ENCODE data around the gene TIMP3. TPM values are rescaled to one million over a fixed set of nuclear protein-coding genes. Genes with fewer than 3 reads are reported as not detected.

TIMP3 gene
- total and polyA plus RNA-seq, 5 donors = 412 to 893 (median 524) TPM

DNA sequence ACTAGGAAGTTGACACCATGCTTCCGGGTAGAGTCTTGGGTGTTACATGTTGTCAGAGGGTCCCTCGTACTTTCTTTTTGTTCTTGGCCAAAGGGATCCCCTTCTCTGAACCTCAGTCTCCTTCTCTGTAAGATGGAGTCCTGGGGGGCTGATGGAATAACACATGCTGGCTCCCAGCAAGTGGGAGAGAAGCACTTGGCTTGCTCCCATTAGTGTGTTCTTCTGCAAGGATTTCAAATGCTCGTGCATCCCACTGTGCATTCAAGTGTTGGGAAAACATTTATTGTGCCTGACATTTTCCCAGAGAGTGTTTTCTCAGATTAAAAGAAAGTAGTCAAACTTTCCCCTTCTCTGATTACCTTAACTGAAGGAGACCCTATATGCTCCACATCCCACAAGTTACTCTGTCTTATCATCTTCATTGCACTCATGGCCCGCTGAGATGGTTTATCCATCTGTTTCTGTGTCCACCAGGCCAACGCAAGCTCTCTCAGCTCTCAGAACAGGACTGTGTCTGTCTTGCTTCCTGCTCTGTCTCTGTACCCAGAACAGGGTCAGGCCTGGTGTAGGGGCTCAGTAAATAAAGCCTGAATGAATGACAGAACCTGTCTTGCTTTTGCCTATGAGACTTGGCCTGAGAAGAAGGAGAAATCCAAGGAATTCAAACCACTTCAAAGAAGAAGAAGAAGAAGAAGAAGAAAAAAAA is 16.0 kb upstream of the TIMP3 start:
- intact Hi-C loops (cut with DNase I) = no loop called here
- ATAC-seq (no peak), DNase-seq (no peak)
- no peaks in the 10 kb centered on the region for H3K4me1 ChIP-seq (ENCODE audit: control insufficient read depth, insufficient read depth, low read length)
- no peaks in the 10 kb centered on the region for H3K9me3 ChIP-seq (ENCODE audit: control insufficient read depth, low read length)
- H3K27ac ChIP-seq (ENCODE audit: low read length) = no peak overlapping the region
- H3K4me3 ChIP-seq (ENCODE audit: low read length) = no peak overlapping the region
- no peaks in the 10 kb centered on the region for H3K27me3 ChIP-seq (ENCODE audit: control insufficient read depth, insufficient read depth)
- 65% methylated on average over 5 of the region's 5 CpGs for WGBS

DNA sequence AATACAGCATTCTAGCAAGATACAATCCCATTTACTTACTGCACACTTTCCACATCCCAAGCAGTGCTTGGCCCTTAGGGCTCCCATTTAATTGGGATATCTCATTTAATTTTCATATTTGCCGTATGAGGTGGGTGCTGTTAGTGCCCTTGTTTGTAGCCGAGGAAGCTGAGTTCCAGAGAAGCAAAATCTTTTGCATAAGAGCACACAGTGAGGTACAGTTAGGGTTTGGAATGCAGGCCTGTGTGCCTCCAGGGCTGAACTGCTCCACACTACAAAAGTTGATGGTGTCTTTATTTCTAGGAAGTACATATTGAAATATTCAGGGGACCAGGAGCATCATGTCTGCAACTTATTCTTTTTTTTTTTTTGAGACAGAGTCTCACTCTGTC is 15.5 kb upstream of the TIMP3 start:
- no peaks in the 10 kb centered on the region for H3K9me3 ChIP-seq (ENCODE audit: control insufficient read depth, low read length)
- WGBS = 92% methylated on average over 2 of the region's 2 CpGs
- no peaks in the 10 kb centered on the region for H3K4me1 ChIP-seq (ENCODE audit: control insufficient read depth, insufficient read depth, low read length)
- H3K27ac ChIP-seq (ENCODE audit: low read length) = no peak overlapping the region
- DNase-seq (no peak), ATAC-seq (no peak)
- H3K27me3 ChIP-seq (ENCODE audit: control insufficient read depth, insufficient read depth) = no peaks in the 10 kb centered on the region
- no peak overlapping the region for H3K4me3 ChIP-seq (ENCODE audit: low read length)
- intact Hi-C loops (cut with DNase I) = no loop called here

DNA sequence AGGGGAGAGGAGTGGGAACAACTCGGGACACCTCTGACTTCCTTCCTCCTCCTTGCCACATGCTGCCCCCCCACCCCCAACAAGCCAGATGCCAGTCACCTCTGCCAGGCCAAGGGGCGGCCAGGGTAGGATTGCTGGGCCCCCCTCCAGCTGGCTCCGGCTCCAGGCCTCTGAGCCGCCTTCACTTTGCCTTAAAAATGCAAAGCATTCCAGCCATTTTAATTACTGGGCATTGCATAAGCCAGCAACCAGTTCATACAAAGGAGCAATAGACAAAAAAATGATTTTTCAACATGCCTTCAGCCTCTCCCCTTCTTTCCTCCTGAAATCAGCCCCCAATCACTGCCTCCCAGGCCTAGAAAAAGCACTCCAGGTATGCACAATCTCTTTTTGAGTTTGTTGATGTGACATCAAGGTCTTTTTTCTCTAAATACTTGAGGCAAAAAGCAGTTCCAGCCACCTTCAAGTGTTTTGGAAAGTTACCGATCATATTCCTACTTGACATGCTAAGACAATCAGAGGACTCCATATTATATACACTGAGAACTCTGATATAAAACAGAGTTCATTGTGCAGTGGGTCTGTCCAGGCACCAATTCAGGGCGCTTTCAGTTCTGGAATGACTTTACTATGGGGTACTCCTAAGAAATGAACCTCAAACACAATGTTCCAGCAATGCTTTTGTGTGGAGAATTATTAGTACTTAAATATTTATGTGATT is 12.4 kb upstream of the TIMP3 start:
- no peaks in the 10 kb centered on the region for H3K27me3 ChIP-seq (ENCODE audit: control insufficient read depth, insufficient read depth)
- no peaks in the 10 kb centered on the region for H3K4me1 ChIP-seq (ENCODE audit: control insufficient read depth, insufficient read depth, low read length)
- no peaks in the 10 kb centered on the region for H3K9me3 ChIP-seq (ENCODE audit: control insufficient read depth, low read length)
- H3K27ac ChIP-seq (ENCODE audit: low read length) = no peak overlapping the region
- DNase-seq = peak; percentile 18 to 70 (median 58)
- 58% methylated on average over 6 of the region's 6 CpGs for WGBS
- intact Hi-C loops (cut with DNase I) = no loop called here
- no peak overlapping the region for H3K4me3 ChIP-seq (ENCODE audit: low read length)
- peak; percentile 42 to 44 for ATAC-seq

DNA sequence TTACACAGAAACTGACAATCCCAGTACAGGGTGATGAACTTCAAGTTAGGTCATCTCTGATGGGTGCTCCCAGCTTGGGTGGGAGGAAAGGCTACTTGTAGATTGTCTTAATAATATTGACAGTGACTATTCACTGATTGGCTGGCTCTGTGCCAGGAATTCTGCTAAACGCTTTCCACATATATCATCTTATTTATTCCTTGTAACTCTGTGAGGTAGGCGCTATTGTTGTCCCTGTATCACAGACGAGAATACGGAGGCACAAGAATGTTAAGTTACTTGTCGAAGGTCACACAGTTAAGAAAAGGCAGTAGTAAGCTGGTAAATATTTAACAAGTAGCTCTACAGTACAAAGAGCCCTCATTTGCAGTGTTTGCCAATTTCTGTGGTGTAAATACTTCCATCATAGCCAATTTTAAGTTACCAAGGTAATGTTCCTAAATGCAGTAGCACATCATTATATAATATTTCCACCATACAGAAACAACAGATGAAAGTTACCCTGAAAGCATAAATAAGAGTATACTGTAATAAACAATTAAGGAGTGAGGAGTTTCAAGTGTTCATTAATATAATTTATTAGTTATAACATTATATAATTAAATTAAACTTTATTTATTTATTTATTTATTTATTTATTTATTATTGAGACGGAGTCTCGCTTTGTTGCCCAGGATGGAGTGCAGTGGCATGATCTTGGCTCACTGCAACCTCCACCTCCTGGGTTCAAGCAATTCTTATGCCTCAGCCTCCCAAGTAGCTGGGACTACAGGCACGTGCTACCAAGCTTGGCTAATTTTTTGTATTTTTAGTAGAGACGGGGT is 11.5 kb upstream of the TIMP3 start:
- no peak for ATAC-seq
- H3K9me3 ChIP-seq (ENCODE audit: control insufficient read depth, low read length) = no peaks in the 10 kb centered on the region
- H3K4me3 ChIP-seq (ENCODE audit: low read length) = no peak overlapping the region
- H3K4me1 ChIP-seq (ENCODE audit: control insufficient read depth, insufficient read depth, low read length) = no peaks in the 10 kb centered on the region
- WGBS = 89% methylated on average over 9 of the region's 9 CpGs
- no peak for DNase-seq
- H3K27ac ChIP-seq (ENCODE audit: low read length) = no peak overlapping the region
- no peaks in the 10 kb centered on the region for H3K27me3 ChIP-seq (ENCODE audit: control insufficient read depth, insufficient read depth)
- intact Hi-C loops (cut with DNase I) = no loop called here

DNA sequence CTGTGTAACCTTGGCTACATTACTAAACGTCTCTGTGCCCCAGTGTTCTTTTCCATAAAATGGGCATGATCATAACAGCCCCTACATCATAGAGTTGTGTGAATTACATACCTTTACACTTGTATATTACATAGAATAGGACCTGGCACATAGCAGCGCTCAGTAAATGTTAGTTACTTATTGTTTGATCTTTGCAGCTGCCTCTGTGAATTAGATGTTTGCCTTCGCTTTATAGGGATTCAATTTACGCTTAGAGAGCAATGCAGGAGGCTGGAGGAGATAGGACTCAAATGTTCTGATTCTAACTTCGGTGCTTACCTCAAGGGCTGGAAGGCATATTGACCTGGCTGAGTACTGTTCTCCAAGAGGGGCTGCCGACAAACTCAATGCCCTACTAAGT is 10.4 kb upstream of the TIMP3 start:
- H3K9me3 ChIP-seq (ENCODE audit: control insufficient read depth, low read length) = no peaks in the 10 kb centered on the region
- no peak overlapping the region for H3K27ac ChIP-seq (ENCODE audit: low read length)
- intact Hi-C loops (cut with DNase I) = no loop called here
- ATAC-seq = no peak
- 90% methylated on average over 6 of the region's 6 CpGs for WGBS
- H3K4me3 ChIP-seq (ENCODE audit: low read length) = no peak overlapping the region
- no peak for DNase-seq
- H3K27me3 ChIP-seq (ENCODE audit: control insufficient read depth, insufficient read depth) = no peaks in the 10 kb centered on the region
- H3K4me1 ChIP-seq (ENCODE audit: control insufficient read depth, insufficient read depth, low read length) = no peaks in the 10 kb centered on the region

DNA sequence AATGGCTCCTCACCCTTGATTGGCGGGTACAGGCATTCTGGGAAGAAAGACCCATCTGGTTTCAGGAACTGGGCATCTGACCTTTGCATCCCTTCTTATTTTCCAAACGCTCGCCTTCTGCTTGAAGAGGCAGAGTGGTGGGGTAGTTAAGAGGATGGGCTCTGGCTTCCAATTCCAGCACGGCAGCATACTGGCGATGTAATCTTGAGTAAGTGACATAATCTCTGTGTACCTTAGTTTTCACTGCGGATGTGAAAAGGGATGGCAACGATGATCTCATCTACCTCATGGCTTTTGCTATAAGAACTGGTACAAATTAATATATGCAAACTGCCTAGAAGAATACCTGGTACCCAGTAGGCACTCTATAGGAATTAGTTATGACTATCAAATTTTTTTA is 10.0 kb upstream of the TIMP3 start:
- no peaks in the 10 kb centered on the region for H3K9me3 ChIP-seq (ENCODE audit: control insufficient read depth, low read length)
- no peak for DNase-seq
- 91% methylated on average over 7 of the region's 7 CpGs for WGBS
- H3K4me1 ChIP-seq (ENCODE audit: control insufficient read depth, insufficient read depth, low read length) = peaks cover under 1% of the 10 kb centered on the region
- intact Hi-C loops (cut with DNase I) = no loop called here
- no peak overlapping the region for H3K27ac ChIP-seq (ENCODE audit: low read length)
- no peaks in the 10 kb centered on the region for H3K27me3 ChIP-seq (ENCODE audit: control insufficient read depth, insufficient read depth)
- no peak overlapping the region for H3K4me3 ChIP-seq (ENCODE audit: low read length)
- ATAC-seq = no peak

GRCh38 chr22:32793589-32793988 is 7.9 kb upstream of the TIMP3 start:
- Histone ChIP-seq H3K4me3 (ENCODE audit: low read length) (no peak overlapping the region), H3K9me3 (ENCODE audit: control insufficient read depth, low read length) (no peaks in the 10 kb centered on the region), H3K27me3 (ENCODE audit: control insufficient read depth, insufficient read depth) (no peaks in the 10 kb centered on the region), H3K4me1 (ENCODE audit: control insufficient read depth, insufficient read depth, low read length) (peaks cover 5% of the 10 kb centered on the region), H3K27ac (ENCODE audit: low read length) (no peak overlapping the region)
- intact Hi-C loops (cut with DNase I) = no loop called here
- ATAC-seq (no peak), DNase-seq (no peak)

- Histone ChIP-seq H3K9me3 (ENCODE audit: control insufficient read depth, low read length) (no peaks in the 10 kb centered on the region), H3K27me3 (ENCODE audit: control insufficient read depth, insufficient read depth) (no peaks in the 10 kb centered on the region), H3K4me1 (ENCODE audit: control insufficient read depth, insufficient read depth, low read length) (peaks cover 5% of the 10 kb centered on the region), H3K4me3 (ENCODE audit: low read length) (no peak overlapping the region), H3K27ac (ENCODE audit: low read length) (no peak overlapping the region)
- ATAC-seq (no peak), DNase-seq (no peak)
- intact Hi-C loops (cut with DNase I) = loop anchor here in 3 of 4 donors (5.0 kb wide), 3 partner anchors 132 to 267 kb away; no protein-coding TSS in a partner anchor
- 75% methylated on average over 10 of the region's 10 CpGs for WGBS
Measured at GRCh38 chr22:32794449-32795213, 6.9 kb upstream of the TIMP3 start.

- no peaks in the 10 kb centered on the region for H3K27me3 ChIP-seq (ENCODE audit: control insufficient read depth, insufficient read depth)
- ATAC-seq = no peak
- H3K9me3 ChIP-seq (ENCODE audit: control insufficient read depth, low read length) = no peaks in the 10 kb centered on the region
- H3K27ac ChIP-seq (ENCODE audit: low read length) = no peak overlapping the region
- 88% methylated on average over 4 of the region's 4 CpGs for WGBS
- H3K4me3 ChIP-seq (ENCODE audit: low read length) = no peak overlapping the region
- intact Hi-C loops (cut with DNase I) = loop anchor here in 3 of 4 donors (5.0 kb wide), 3 partner anchors 133 to 268 kb away; no protein-coding TSS in a partner anchor
- no peak for DNase-seq
- peaks cover 5% of the 10 kb centered on the region for H3K4me1 ChIP-seq (ENCODE audit: control insufficient read depth, insufficient read depth, low read length)
Measured at GRCh38 chr22:32795214-32795596, 6.3 kb upstream of the TIMP3 start.

GRCh38 chr22:32796865-32797573 is 4.5 kb upstream of the TIMP3 start:
- Histone ChIP-seq H3K27me3 (ENCODE audit: control insufficient read depth, insufficient read depth) (no peaks in the 10 kb centered on the region), H3K9me3 (ENCODE audit: control insufficient read depth, low read length) (no peaks in the 10 kb centered on the region), H3K27ac (ENCODE audit: low read length) (peak overlapping the region; percentile 36), H3K4me3 (ENCODE audit: low read length) (no peak overlapping the region), H3K4me1 (ENCODE audit: control insufficient read depth, insufficient read depth, low read length) (peaks cover 5% of the 10 kb centered on the region)
- peak; percentile 57 to 71 for ATAC-seq
- 13% methylated on average over 17 of the region's 17 CpGs for WGBS
- DNase-seq = peak; percentile 81 to 90 (median 89)
- intact Hi-C loops (cut with DNase I) = loop anchor here (2.0 to 5.0 kb wide), 5 partner anchors 135 to 270 kb away; no protein-coding TSS in a partner anchor

Measured in right cardiac atrium (tissue), 5 donors.